ENCODE results near the gene DAAM1.

DAAM1 gene

GRCh38 chr14:59229653-59230406 is 41.4 kb downstream of the DAAM1 start:
- Histone ChIP-seq H3K79me2 (ENCODE audit: low read length) (peaks cover 7% of the 10 kb centered on the region; the same call in 1 of the 2 replicates), H3K9ac (ENCODE audit: low read length) (no peak overlapping the region), H2AFZ (ENCODE audit: low read depth, low read length) (no peak overlapping the region), H4K20me1 (ENCODE audit: insufficient read depth, low read length) (peaks cover 18% of the 10 kb centered on the region; the same call in 1 of the 2 replicates), H3K27ac (ENCODE audit: low read length) (no peak overlapping the region), H3K27me3 (ENCODE audit: low read depth, low read length) (no peaks in the 10 kb centered on the region), H3K4me3 (ENCODE audit: low read length) (no peak overlapping the region), H3K9me3 (ENCODE audit: insufficient read depth, low read length) (no peaks in the 10 kb centered on the region), H3K4me2 (ENCODE audit: low read length) (no peak overlapping the region), H3K4me1 (ENCODE audit: low read length) (0 out of 2 replicates have a peak, but pooled peaks cover 4% of the 10 kb centered on the region), H3K36me3 (replicated peaks; ENCODE audit: low read depth, low read length) (no peaks in the 10 kb centered on the region)
- no peak for TF ChIP-seq CTCF (IDR thresholded peaks at IDR 0.05; ENCODE audit: low read depth, low read length)
- TF ChIP-seq EZH2phosphoT487 (IDR thresholded peaks at IDR 0.05; ENCODE audit: low read depth), result no peak

DNA sequence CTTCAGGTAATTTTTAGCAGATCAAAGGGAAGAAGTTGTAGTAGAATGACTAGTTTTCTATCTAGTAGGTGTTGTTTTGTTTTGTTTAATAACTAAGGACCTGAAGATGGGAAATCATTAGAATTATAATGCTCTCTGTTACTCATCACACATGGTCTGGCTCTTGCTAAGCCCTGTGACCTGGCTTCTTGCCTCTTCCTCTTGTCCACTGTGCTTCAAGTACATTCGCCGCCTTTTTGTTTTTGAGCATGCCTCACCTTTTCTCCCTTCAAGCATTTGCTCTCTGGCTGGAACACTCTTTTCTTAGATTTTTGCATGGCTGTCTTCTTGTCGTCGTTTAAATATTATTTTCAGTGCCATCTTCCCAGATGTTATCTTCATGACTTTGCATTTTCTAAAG is 47.7 kb downstream of the DAAM1 start:
- no peak overlapping the region for H3K4me3 ChIP-seq (ENCODE audit: low read length)
- peaks cover 29% of the 10 kb centered on the region for H3K79me2 ChIP-seq (ENCODE audit: low read length)
- no peak overlapping the region for H3K27ac ChIP-seq (ENCODE audit: low read length)
- H2AFZ ChIP-seq (ENCODE audit: low read depth, low read length), result no peak overlapping the region
- no peaks in the 10 kb centered on the region for H3K36me3 ChIP-seq (replicated peaks; ENCODE audit: low read depth, low read length)
- H3K4me2 ChIP-seq (ENCODE audit: low read length), result no peak overlapping the region
- no peaks in the 10 kb centered on the region for H3K9me3 ChIP-seq (ENCODE audit: insufficient read depth, low read length)
- no peaks in the 10 kb centered on the region for H3K27me3 ChIP-seq (ENCODE audit: low read depth, low read length)
- H4K20me1 ChIP-seq (ENCODE audit: insufficient read depth, low read length), result peaks cover 28% of the 10 kb centered on the region
- peaks cover 15% of the 10 kb centered on the region for H3K4me1 ChIP-seq (ENCODE audit: low read length)
- H3K9ac ChIP-seq (ENCODE audit: low read length), result no peak overlapping the region
- TF ChIP-seq EZH2phosphoT487 (IDR thresholded peaks at IDR 0.05; ENCODE audit: low read depth) (no peak), CTCF (IDR thresholded peaks at IDR 0.05; ENCODE audit: low read depth, low read length) (no peak)

DNA sequence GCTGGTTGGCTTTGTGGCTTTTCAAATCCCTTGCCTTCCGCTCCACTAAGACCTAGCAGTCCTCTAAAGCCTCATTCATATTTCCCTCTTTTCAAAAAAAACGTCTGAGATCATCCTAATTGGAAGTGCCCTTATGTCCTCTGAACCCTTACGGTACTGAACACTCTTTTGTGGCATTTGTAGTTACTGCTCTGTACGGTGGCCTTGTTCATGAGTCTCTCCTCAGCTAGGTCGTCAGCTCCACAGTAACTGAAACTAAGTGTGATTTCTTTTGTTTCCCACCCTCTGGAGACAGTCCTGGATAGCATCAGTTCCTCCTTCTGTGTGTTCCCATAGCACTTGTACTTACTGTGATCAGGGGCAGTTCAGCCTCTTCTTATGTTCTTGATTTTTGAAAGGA is 49.7 kb downstream of the DAAM1 start:
- H2AFZ ChIP-seq (ENCODE audit: low read depth, low read length), result no peak overlapping the region
- H3K4me1 ChIP-seq (ENCODE audit: low read length), result peaks cover 15% of the 10 kb centered on the region
- H3K9me3 ChIP-seq (ENCODE audit: insufficient read depth, low read length), result no peaks in the 10 kb centered on the region
- H3K79me2 ChIP-seq (ENCODE audit: low read length), result peaks cover 29% of the 10 kb centered on the region
- no peaks in the 10 kb centered on the region for H3K27me3 ChIP-seq (ENCODE audit: low read depth, low read length)
- no peak for TF ChIP-seq CTCF (IDR thresholded peaks at IDR 0.05; ENCODE audit: low read depth, low read length)
- TF ChIP-seq EZH2phosphoT487 (IDR thresholded peaks at IDR 0.05; ENCODE audit: low read depth), result no peak
- H3K9ac ChIP-seq (ENCODE audit: low read length), result no peak overlapping the region
- no peak overlapping the region for H3K27ac ChIP-seq (ENCODE audit: low read length)
- no peaks in the 10 kb centered on the region for H3K36me3 ChIP-seq (replicated peaks; ENCODE audit: low read depth, low read length)
- H3K4me3 ChIP-seq (ENCODE audit: low read length), result no peak overlapping the region
- peaks cover 25% of the 10 kb centered on the region for H4K20me1 ChIP-seq (ENCODE audit: insufficient read depth, low read length)
- no peak overlapping the region for H3K4me2 ChIP-seq (ENCODE audit: low read length)

GRCh38 chr14:59239022-59239421 is 50.6 kb downstream of the DAAM1 start:
- H2AFZ ChIP-seq (ENCODE audit: low read depth, low read length), result no peak overlapping the region
- H3K79me2 ChIP-seq (ENCODE audit: low read length), result peaks cover 29% of the 10 kb centered on the region
- H3K9ac ChIP-seq (ENCODE audit: low read length), result no peak overlapping the region
- H3K36me3 ChIP-seq (replicated peaks; ENCODE audit: low read depth, low read length), result no peaks in the 10 kb centered on the region
- H3K4me3 ChIP-seq (ENCODE audit: low read length), result no peak overlapping the region
- H3K9me3 ChIP-seq (ENCODE audit: insufficient read depth, low read length), result no peaks in the 10 kb centered on the region
- H4K20me1 ChIP-seq (ENCODE audit: insufficient read depth, low read length), result peaks cover 27% of the 10 kb centered on the region
- H3K27ac ChIP-seq (ENCODE audit: low read length), result no peak overlapping the region
- TF ChIP-seq EZH2phosphoT487 (IDR thresholded peaks at IDR 0.05; ENCODE audit: low read depth) (no peak), CTCF (IDR thresholded peaks at IDR 0.05; ENCODE audit: low read depth, low read length) (no peak)
- no peaks in the 10 kb centered on the region; the same call in 1 of the 2 replicates for H3K27me3 ChIP-seq (ENCODE audit: low read depth, low read length)
- H3K4me2 ChIP-seq (ENCODE audit: low read length), result no peak overlapping the region
- H3K4me1 ChIP-seq (ENCODE audit: low read length), result peaks cover 15% of the 10 kb centered on the region
